Keratinocyte (primary cell): ENCODE results near the gene POLR3K. TPM values are rescaled to one million over a fixed set of nuclear protein-coding genes. Genes with fewer than 3 reads are reported as not detected.

Experiments
- DNase-seq: peaks from one replicate; pipeline ENCODE4 v3.0.0-alpha.2; 2011; ENCODE audit warnings: low read depth, missing footprints, low spot score
- FAIRE-seq: peaks from 2 replicates; lab custom pipeline; 2011; peaks lifted over from hg19 to GRCh38; lab: Jason Lieb, UNC
- H2AFZ ChIP-seq: 2 replicates; pipeline ENCODE4 v1.6.0; 2012; ENCODE audit warnings: low read length, control low read depth, inconsistent platforms; ENCODE audit not compliant: control insufficient read depth
- H3K27ac ChIP-seq: 2 replicates; pipeline ENCODE4 v1.5.1; 2011; ENCODE audit warnings: low read length; ENCODE audit not compliant: control insufficient read depth, insufficient read depth
- H3K27me3 ChIP-seq: 3 replicates; pipeline ENCODE4 v1.6.0; 2011; ENCODE audit warnings: low read length; ENCODE audit not compliant: control insufficient read depth, insufficient read depth; ENCODE audit errors: extremely low read depth
- H3K36me3 ChIP-seq, 2 experiments: 2 replicates in 1 of 2; 3 replicates in 1 of 2; pipeline ENCODE4 v1.5.1; 2011; ENCODE audit warnings: low read length in 2 of 2, mild to moderate bottlenecking in 1 of 2; ENCODE audit not compliant: control insufficient read depth in 2 of 2, insufficient read depth in 2 of 2; ENCODE audit errors: extremely low read depth in 1 of 2
- H3K4me1 ChIP-seq: 3 replicates; pipeline ENCODE4 v1.5.1; 2011; ENCODE audit warnings: low read length; ENCODE audit not compliant: control insufficient read depth, insufficient read depth; ENCODE audit errors: extremely low read depth
- H3K4me2 ChIP-seq: 3 replicates; pipeline ENCODE4 v1.6.0; 2011; ENCODE audit warnings: low read depth, low read length; ENCODE audit not compliant: control insufficient read depth, insufficient read depth; ENCODE audit errors: extremely low read depth
- H3K4me3 ChIP-seq, 3 experiments: fragments of 200-600 bp in 1 of 3; sonication (generic) in 1 of 3; 2 replicates in 2 of 3; 3 replicates in 1 of 3; pipeline ENCODE4 v1.5.1; 2011 to 2016; ENCODE audit warnings: low read length in 3 of 3, mild to moderate bottlenecking in 3 of 3, control low read depth in 2 of 3, inconsistent platforms in 1 of 3, low read depth in 1 of 3, mixed read lengths in 1 of 3, mixed run types in 1 of 3, moderate library complexity in 1 of 3; ENCODE audit not compliant: control insufficient read depth in 2 of 3, insufficient read depth in 2 of 3; ENCODE audit errors: extremely low read depth in 1 of 3
- H3K79me2 ChIP-seq: 2 replicates; pipeline ENCODE4 v1.6.0; 2012; ENCODE audit warnings: low read length; ENCODE audit not compliant: control insufficient read depth, insufficient read depth
- H3K9ac ChIP-seq: 3 replicates; pipeline ENCODE4 v1.6.0; 2011; ENCODE audit warnings: low read length; ENCODE audit not compliant: control insufficient read depth, insufficient read depth; ENCODE audit errors: extremely low read depth
- H3K9me1 ChIP-seq: 3 replicates; pipeline ENCODE4 v1.6.0; 2011; ENCODE audit warnings: low read length; ENCODE audit not compliant: control insufficient read depth, insufficient read depth; ENCODE audit errors: extremely low read depth
- H3K9me3 ChIP-seq: 2 replicates; pipeline ENCODE4 v1.5.1; 2012; ENCODE audit warnings: low read depth, low read length; ENCODE audit not compliant: control insufficient read depth
- H4K20me1 ChIP-seq: 3 replicates; pipeline ENCODE4 v1.6.0; 2011; ENCODE audit warnings: low read length; ENCODE audit not compliant: control insufficient read depth, insufficient read depth; ENCODE audit errors: extremely low read depth
- EZH2 ChIP-seq: IDR thresholded peaks from one replicate; pipeline ENCODE4 v1.6.1; 2012; ENCODE audit warnings: inconsistent platforms, mild to moderate bottlenecking, low read length, moderate library complexity
- dilution Hi-C: fragments of 300-500 bp; cut with MboI; formaldehyde crosslinking; loops from one replicate; pipeline ENCODE4 v1.7.0; 2020; ENCODE audit warnings: low sequenced_read_pairs; ENCODE audit not compliant: extremely low pct_ligation_motif_present
- polyA plus RNA-seq, 5 experiments: library from polyadenylated mRNA; depleted of rRNA in 3 of 5; stranded (reverse) in 3 of 5; stranded (forward) in 1 of 5; unstranded in 1 of 5; fragments of >200 nt; gene quantifications; 1 replicate in 1 of 5; 2 replicates in 3 of 5; 3 replicates in 1 of 5; pipeline versions ENCODE4 v1.2.1 to v1.2.3, GENCODE V29; 2011 to 2012; ENCODE audit warnings: missing spikeins in 2 of 5, low read depth in 1 of 5, low replicate concordance in 1 of 5
- TF ChIP-seq, protein P1 (sequence below), 3 experiments: IDR thresholded peaks in 1 of 3; conservative IDR thresholded peaks in 1 of 3; optimal IDR thresholded peaks in 1 of 3; 2 replicates in 2 of 3; 3 replicates in 1 of 3; pipeline versions ENCODE3 to v1.5.1; 2011; ENCODE audit warnings: low read length in 3 of 3, mild to moderate bottlenecking in 3 of 3, moderate library complexity in 2 of 3, control low read depth in 1 of 3, inconsistent platforms in 1 of 3; ENCODE audit not compliant: insufficient read depth in 2 of 3; ENCODE audit errors: extremely low read depth in 1 of 3

POLR3K gene
- polyA plus RNA-seq, 1 donor (not counting 4 experiments of a cell fraction or from before 2014, with no cell fraction given): 23.2 TPM

DNA sequence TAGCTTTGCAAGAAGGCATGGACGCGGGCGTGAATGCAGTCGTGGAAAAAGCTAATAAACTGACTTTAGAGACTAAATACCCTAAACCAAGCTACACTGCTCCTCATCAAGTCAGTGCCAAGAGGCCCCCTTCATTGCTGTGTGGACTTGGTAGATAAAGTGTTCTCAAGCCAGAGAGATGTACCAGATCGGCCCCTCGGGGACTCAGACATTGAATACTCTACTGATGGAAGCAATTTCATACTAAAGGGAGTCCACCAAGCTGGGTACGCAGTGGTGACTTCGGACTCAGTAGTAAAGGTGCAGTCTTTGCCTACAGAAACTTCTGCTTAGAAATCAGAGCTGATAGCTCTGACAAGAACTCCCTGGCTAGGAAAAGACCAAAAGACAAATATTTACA lies 8.8 kb downstream of the POLR3K start:
- H3K27me3 ChIP-seq: no peaks in the 10 kb centered on the region
- DNase-seq (no peak), FAIRE-seq (no peak)
- no peaks in the 10 kb centered on the region for H3K9me1 ChIP-seq
- H3K4me1 ChIP-seq: no peaks in the 10 kb centered on the region
- no peak overlapping the region for H3K9ac ChIP-seq
- no peak for TF ChIP-seq EZH2
- TF ChIP-seq, protein P1, sequence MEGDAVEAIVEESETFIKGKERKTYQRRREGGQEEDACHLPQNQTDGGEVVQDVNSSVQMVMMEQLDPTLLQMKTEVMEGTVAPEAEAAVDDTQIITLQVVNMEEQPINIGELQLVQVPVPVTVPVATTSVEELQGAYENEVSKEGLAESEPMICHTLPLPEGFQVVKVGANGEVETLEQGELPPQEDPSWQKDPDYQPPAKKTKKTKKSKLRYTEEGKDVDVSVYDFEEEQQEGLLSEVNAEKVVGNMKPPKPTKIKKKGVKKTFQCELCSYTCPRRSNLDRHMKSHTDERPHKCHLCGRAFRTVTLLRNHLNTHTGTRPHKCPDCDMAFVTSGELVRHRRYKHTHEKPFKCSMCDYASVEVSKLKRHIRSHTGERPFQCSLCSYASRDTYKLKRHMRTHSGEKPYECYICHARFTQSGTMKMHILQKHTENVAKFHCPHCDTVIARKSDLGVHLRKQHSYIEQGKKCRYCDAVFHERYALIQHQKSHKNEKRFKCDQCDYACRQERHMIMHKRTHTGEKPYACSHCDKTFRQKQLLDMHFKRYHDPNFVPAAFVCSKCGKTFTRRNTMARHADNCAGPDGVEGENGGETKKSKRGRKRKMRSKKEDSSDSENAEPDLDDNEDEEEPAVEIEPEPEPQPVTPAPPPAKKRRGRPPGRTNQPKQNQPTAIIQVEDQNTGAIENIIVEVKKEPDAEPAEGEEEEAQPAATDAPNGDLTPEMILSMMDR (optimal IDR thresholded peaks at IDR 0.05 in 1 of 3, IDR thresholded peaks at IDR 0.05 in 1 of 3, conservative IDR thresholded peaks at IDR 0.05 in 1 of 3; ENCODE audit: extremely low read depth in 1 of 3, insufficient read depth in 2 of 3, low read length in 3 of 3): no peak
- no peak overlapping the region for H3K27ac ChIP-seq
- dilution Hi-C loops: no loop called here
- H3K9me3 ChIP-seq: no peaks in the 10 kb centered on the region
- no peak overlapping the region for H2AFZ ChIP-seq
- H3K79me2 ChIP-seq: peaks cover 5% of the 10 kb centered on the region
- H4K20me1 ChIP-seq: peaks cover 2% of the 10 kb centered on the region
- H3K36me3 ChIP-seq: peaks cover 12 to 33% of the 10 kb centered on the region in 2 experiments
- no peak overlapping the region for H3K4me3 ChIP-seq
- H3K4me2 ChIP-seq: no peak overlapping the region

DNA sequence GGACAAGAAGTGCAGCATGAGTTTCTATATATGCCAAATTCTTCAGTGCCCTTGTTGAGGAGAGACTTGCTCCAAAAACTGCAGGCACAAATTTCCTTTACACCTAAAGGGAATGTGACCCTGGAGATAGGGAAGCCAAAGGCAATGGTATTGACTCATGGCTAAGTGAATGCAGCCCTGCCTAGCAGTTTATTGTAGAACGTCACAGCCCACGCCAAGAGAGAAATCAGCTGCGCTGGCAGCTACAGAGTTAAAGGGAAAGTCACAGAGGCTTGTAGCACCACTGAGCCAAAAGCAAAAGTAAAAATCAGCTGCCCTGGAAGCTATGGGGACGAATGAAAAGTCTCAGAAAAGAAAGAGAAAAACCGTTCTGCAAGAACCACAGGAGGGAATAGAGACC lies 10.1 kb downstream of the POLR3K start:
- H3K79me2 ChIP-seq: peaks cover 5% of the 10 kb centered on the region

More for the DNA sequence above, 10.1 kb downstream of the POLR3K start:
- Histone ChIP-seq H2AFZ (no peak overlapping the region), H3K9me3 (no peaks in the 10 kb centered on the region), H3K27me3 (no peaks in the 10 kb centered on the region), H3K9ac (no peak overlapping the region), H3K4me1 (peaks cover 3% of the 10 kb centered on the region), H3K36me3 (peaks cover 14 to 28% of the 10 kb centered on the region in 2 experiments), H3K4me3 (no peak overlapping the region), H3K9me1 (no peaks in the 10 kb centered on the region), H3K27ac (no peak overlapping the region), H3K4me2 (no peak overlapping the region), H4K20me1 (peaks cover 2% of the 10 kb centered on the region)
- dilution Hi-C loops: no loop called here
- DNase-seq (no peak), FAIRE-seq (no peak)
- TF ChIP-seq, protein P1 (optimal IDR thresholded peaks at IDR 0.05 in 1 of 3, IDR thresholded peaks at IDR 0.05 in 1 of 3, conservative IDR thresholded peaks at IDR 0.05 in 1 of 3; ENCODE audit: extremely low read depth in 1 of 3, insufficient read depth in 2 of 3, low read length in 3 of 3): no peak
- TF ChIP-seq EZH2: no peak
